ENCODE measurements around the gene DNM3. TPM values are rescaled to one million over a fixed set of nuclear protein-coding genes. Genes with fewer than 3 reads are reported as not detected.
"Not testable (repeated sequence)": the region's sequence is repeated elsewhere in the genome, so short reads cannot be mapped to it uniquely, and the experiment has no call there.

The DNM3 gene
- total RNA-seq, 1 donor from 2014 or later: 1.3 TPM

- intact Hi-C loops (cut with micrococcal nuclease): no loop called here
These were observed 164.6 kb downstream of the DNM3 start for GRCh38 chr1:172005856-172006255.

- intact Hi-C loops (cut with micrococcal nuclease): no loop called here
These were observed 165.4 kb downstream of the DNM3 start for GRCh38 chr1:172006660-172007059.

GRCh38 chr1:172018727-172019311, 177.5 kb downstream of the DNM3 start:
- intact Hi-C loops (cut with micrococcal nuclease): no loop called here

- intact Hi-C loops (cut with micrococcal nuclease): no loop called here
These were observed 178.7 kb downstream of the DNM3 start for GRCh38 chr1:172019976-172020375.

- intact Hi-C loops (cut with micrococcal nuclease): no loop called here
These were observed 183.2 kb downstream of the DNM3 start for GRCh38 chr1:172024516-172024915.

GRCh38 chr1:172024944-172025738, 183.8 kb downstream of the DNM3 start:
- intact Hi-C loops (cut with micrococcal nuclease): not testable (repeated sequence)

- intact Hi-C loops (cut with micrococcal nuclease): no loop called here
These were observed 199.2 kb downstream of the DNM3 start for GRCh38 chr1:172040466-172040865.

- intact Hi-C loops (cut with micrococcal nuclease): no loop called here
These were observed 199.8 kb downstream of the DNM3 start for GRCh38 chr1:172041102-172041501.

- intact Hi-C loops (cut with micrococcal nuclease): no loop called here
These were observed 200.4 kb downstream of the DNM3 start for GRCh38 chr1:172041742-172042141.

- intact Hi-C loops (cut with micrococcal nuclease): no loop called here
These were observed 202.6 kb downstream of the DNM3 start for GRCh38 chr1:172043900-172044299.

GRCh38 chr1:172051898-172052297, 210.6 kb downstream of the DNM3 start:
- intact Hi-C loops (cut with micrococcal nuclease): no loop called here

- intact Hi-C loops (cut with micrococcal nuclease): no loop called here
These were observed 212.9 kb downstream of the DNM3 start for GRCh38 chr1:172054172-172054571.

GRCh38 chr1:172055816-172056419, 214.6 kb downstream of the DNM3 start:
- intact Hi-C loops (cut with micrococcal nuclease): not testable (repeated sequence)

GRCh38 chr1:172068334-172068733, 227.0 kb downstream of the DNM3 start:
- intact Hi-C loops (cut with micrococcal nuclease): no loop called here

GRCh38 chr1:172069051-172069450, 227.8 kb downstream of the DNM3 start:
- intact Hi-C loops (cut with micrococcal nuclease): no loop called here

GRCh38 chr1:172069534-172069933, 228.2 kb downstream of the DNM3 start:
- intact Hi-C loops (cut with micrococcal nuclease): no loop called here

- intact Hi-C loops (cut with micrococcal nuclease): no loop called here
These were observed 228.8 kb downstream of the DNM3 start for GRCh38 chr1:172070055-172070454.

- intact Hi-C loops (cut with micrococcal nuclease): no loop called here
These were observed 230.4 kb downstream of the DNM3 start for GRCh38 chr1:172071746-172072145.

- intact Hi-C loops (cut with micrococcal nuclease): not testable (repeated sequence)
These were observed 238.6 kb downstream of the DNM3 start for GRCh38 chr1:172079859-172080258.

- intact Hi-C loops (cut with micrococcal nuclease): no loop called here
These were observed 241.9 kb downstream of the DNM3 start for GRCh38 chr1:172083191-172083590.

GRCh38 chr1:172084876-172085275, 243.6 kb downstream of the DNM3 start:
- intact Hi-C loops (cut with micrococcal nuclease): no loop called here

- intact Hi-C loops (cut with micrococcal nuclease): no loop called here
These were observed 244.0 kb downstream of the DNM3 start for GRCh38 chr1:172085317-172085716.

GRCh38 chr1:172086137-172086536, 244.8 kb downstream of the DNM3 start:
- intact Hi-C loops (cut with micrococcal nuclease): no loop called here

Data from T-helper 2 cell treated with Interferon-gamma antibody and Interleukin-4, amounts not matched to agents 100 ng/mL and 5 ng/mL, for 36 hours (primary cell).